H9 (cell line): ENCODE results near the gene ABHD4. TPM values are rescaled to one million over a fixed set of nuclear protein-coding genes. Genes with fewer than 3 reads are reported as not detected.
"Not testable (repeated sequence)": the region's sequence is repeated elsewhere in the genome, so short reads cannot be mapped to it uniquely, and the experiment has no call there.

Source experiments
- DNase-seq: peaks from one replicate; pipeline ENCODE4 v3.0.0-alpha.2; 2017
- H2AFZ ChIP-seq: one replicate; pipeline ENCODE4 v1.6.1; 2013; ENCODE audit warnings: mild to moderate bottlenecking, low read length, control low read depth, moderate library complexity
- H2AK5ac ChIP-seq: 2 replicates; pipeline ENCODE4 v1.6.1; 2013; ENCODE audit warnings: low read length, control low read depth, mixed read lengths; ENCODE audit not compliant: insufficient read length
- H2BK120ac ChIP-seq: one replicate; pipeline ENCODE4 v1.6.1; 2013; ENCODE audit warnings: low read depth, mild to moderate bottlenecking, low read length, control low read depth, inconsistent platforms; ENCODE audit not compliant: poor library complexity, severe bottlenecking
- H2BK12ac ChIP-seq: 2 replicates; pipeline ENCODE4 v1.6.1; 2013; ENCODE audit warnings: low read length, control low read depth, mixed read lengths, low read depth; ENCODE audit not compliant: insufficient read length
- H2BK15ac ChIP-seq: 2 replicates; pipeline ENCODE4 v1.6.1; 2013; ENCODE audit warnings: low read depth, low read length, control low read depth
- H2BK20ac ChIP-seq: one replicate; pipeline ENCODE4 v1.6.1; 2013; ENCODE audit warnings: low read depth, mild to moderate bottlenecking, low read length, control low read depth, inconsistent platforms; ENCODE audit not compliant: poor library complexity, severe bottlenecking
- H2BK5ac ChIP-seq: 2 replicates; pipeline ENCODE4 v1.6.1; 2013; ENCODE audit warnings: low read length, control low read depth, mixed read lengths; ENCODE audit not compliant: insufficient read length
- H3K14ac ChIP-seq: 2 replicates; pipeline ENCODE4 v1.6.1; 2013; ENCODE audit warnings: low read length, control low read depth; ENCODE audit not compliant: insufficient read depth
- H3K18ac ChIP-seq: 2 replicates; pipeline ENCODE4 v1.6.1; 2013; ENCODE audit warnings: low read depth, mild to moderate bottlenecking, mixed read lengths, low read length, control low read depth; ENCODE audit not compliant: insufficient read length
- H3K23ac ChIP-seq: 2 replicates; pipeline ENCODE4 v1.6.1; 2013; ENCODE audit warnings: low read length, control low read depth, mixed read lengths, low read depth; ENCODE audit not compliant: insufficient read length
- H3K23me2 ChIP-seq: 2 replicates; pipeline ENCODE4 v1.6.1; 2013; ENCODE audit warnings: low read depth, mild to moderate bottlenecking, mixed read lengths, low read length, control low read depth; ENCODE audit not compliant: insufficient read length, poor library complexity, severe bottlenecking
- H3K27ac ChIP-seq: 2 replicates; pipeline ENCODE4 v1.5.1; 2013; ENCODE audit warnings: low read length, control low read depth, mixed read lengths, low read depth; ENCODE audit not compliant: insufficient read length
- H3K27me3 ChIP-seq: 2 replicates; pipeline ENCODE4 v1.6.1; 2013; ENCODE audit warnings: low read length, control low read depth, inconsistent platforms; ENCODE audit not compliant: insufficient read depth
- H3K4ac ChIP-seq: 2 replicates; pipeline ENCODE4 v1.6.1; 2013; ENCODE audit warnings: low read depth, mild to moderate bottlenecking, control low read depth, inconsistent platforms, low read length, moderate library complexity
- H3K4me1 ChIP-seq: 2 replicates; pipeline ENCODE4 v1.6.1; 2013; ENCODE audit warnings: low read length, control low read depth, inconsistent platforms; ENCODE audit not compliant: insufficient read depth
- H3K4me2 ChIP-seq: 2 replicates; pipeline ENCODE4 v1.6.1; 2013; ENCODE audit warnings: low read length, control low read depth, mixed read lengths; ENCODE audit not compliant: insufficient read length, insufficient read depth
- H3K56ac ChIP-seq: 2 replicates; pipeline ENCODE4 v1.6.1; 2013; ENCODE audit warnings: low read depth, mild to moderate bottlenecking, mixed read lengths, low read length, control low read depth; ENCODE audit not compliant: insufficient read length
- H3K79me1 ChIP-seq: 2 replicates; pipeline ENCODE4 v1.6.1; 2013; ENCODE audit warnings: low read depth, mild to moderate bottlenecking, moderate library complexity, low read length, control low read depth, inconsistent platforms; ENCODE audit not compliant: insufficient read depth, poor library complexity, severe bottlenecking
- H3K79me2 ChIP-seq: 2 replicates; pipeline ENCODE4 v1.6.1; 2013; ENCODE audit warnings: low read length, control low read depth, inconsistent platforms; ENCODE audit not compliant: insufficient read depth
- H3K9ac ChIP-seq: 2 replicates; pipeline ENCODE4 v1.6.1; 2013; ENCODE audit warnings: low read length, control low read depth, mixed read lengths; ENCODE audit not compliant: insufficient read length; ENCODE audit errors: extremely low read depth
- H3K9me3 ChIP-seq: one replicate; pipeline ENCODE4 v1.6.1; 2013; ENCODE audit warnings: low read depth, low read length, inconsistent platforms; ENCODE audit not compliant: control insufficient read depth
- H3T11ph ChIP-seq: one replicate; pipeline ENCODE4 v1.6.1; 2013; ENCODE audit warnings: mild to moderate bottlenecking, low read length, control low read depth, inconsistent platforms
- H4K20me1 ChIP-seq: one replicate; pipeline ENCODE4 v1.6.1; 2013; ENCODE audit not compliant: control insufficient read depth, insufficient read length, insufficient read depth
- H4K5ac ChIP-seq: 2 replicates; pipeline ENCODE4 v1.6.1; 2013; ENCODE audit warnings: low read depth, mild to moderate bottlenecking, mixed read lengths, low read length, control low read depth; ENCODE audit not compliant: insufficient read length
- H4K8ac ChIP-seq: replicated peaks from 2 replicates; pipeline ENCODE4 v1.6.1; 2013; ENCODE audit warnings: low read length, control low read depth, mixed read lengths, low read depth; ENCODE audit not compliant: insufficient read length
- H4K91ac ChIP-seq: 2 replicates; pipeline ENCODE4 v1.6.1; 2013; ENCODE audit warnings: low read depth, mild to moderate bottlenecking, moderate library complexity, mixed read lengths, low read length, control low read depth; ENCODE audit not compliant: insufficient read length
- H3K27ac Mint-ChIP-seq, 3 experiments: 2 replicates in 2 of 3; 3 replicates in 1 of 3; pipeline ENCODE4 v1.8.0; 2020 to 2021; ENCODE audit warnings: mixed read lengths in 3 of 3, mild to moderate bottlenecking in 1 of 3, moderate library complexity in 1 of 3
- H3K27me3 Mint-ChIP-seq: 2 replicates; pipeline ENCODE4 v1.8.0; 2021; ENCODE audit warnings: low read depth, mild to moderate bottlenecking, moderate library complexity, mixed read lengths
- H3K36me3 Mint-ChIP-seq, 3 experiments: 2 replicates in 2 of 3; 3 replicates in 1 of 3; pipeline ENCODE4 v1.8.0; 2020 to 2021; ENCODE audit warnings: low read depth in 3 of 3, mixed read lengths in 3 of 3; ENCODE audit not compliant: insufficient read depth in 1 of 3
- H3K4me1 Mint-ChIP-seq, 2 experiments: 2 replicates each; pipeline ENCODE4 v1.8.0; 2020; ENCODE audit warnings: mixed read lengths in 2 of 2
- H3K4me3 Mint-ChIP-seq, 2 experiments: 2 replicates in 1 of 2; 3 replicates in 1 of 2; pipeline ENCODE4 v1.8.0; 2020 to 2021; ENCODE audit warnings: mild to moderate bottlenecking in 2 of 2, mixed read lengths in 2 of 2, moderate library complexity in 1 of 2
- H3K9me3 Mint-ChIP-seq, 2 experiments: 2 replicates in 1 of 2; 3 replicates in 1 of 2; pipeline ENCODE4 v1.8.0; 2020; ENCODE audit warnings: mild to moderate bottlenecking in 2 of 2, mixed read lengths in 2 of 2, moderate library complexity in 1 of 2
- WGBS: extraction: QIAGEN DNeasy Blood & Tissue Kit; methylation state at CpG from one replicate; pipeline ENCODE4 v1.1.7; 2013; ENCODE audit warnings: missing lambda C conversion rate, low lambda C conversion rate, mixed read lengths; ENCODE audit not compliant: insufficient read length; ENCODE audit errors: extremely low coverage; 5-methylcytosine and 5-hydroxymethylcytosine counted together
- total RNA-seq: library from RNA; stranded (reverse); gene quantifications from 2 replicates; pipeline ENCODE4 v1.2.1, GENCODE V29; 2021
- TF ChIP-seq, protein P1 (sequence below): fragments of 200-600 bp; sonication (generic); conservative IDR thresholded peaks from 3 replicates; pipeline ENCODE4 v1.8.0; 2021; ENCODE audit warnings: antibody characterized with exemption, mild to moderate bottlenecking

ABHD4 gene
- total RNA-seq, 1 experiment from 2014 or later, result 21.8 TPM

DNA sequence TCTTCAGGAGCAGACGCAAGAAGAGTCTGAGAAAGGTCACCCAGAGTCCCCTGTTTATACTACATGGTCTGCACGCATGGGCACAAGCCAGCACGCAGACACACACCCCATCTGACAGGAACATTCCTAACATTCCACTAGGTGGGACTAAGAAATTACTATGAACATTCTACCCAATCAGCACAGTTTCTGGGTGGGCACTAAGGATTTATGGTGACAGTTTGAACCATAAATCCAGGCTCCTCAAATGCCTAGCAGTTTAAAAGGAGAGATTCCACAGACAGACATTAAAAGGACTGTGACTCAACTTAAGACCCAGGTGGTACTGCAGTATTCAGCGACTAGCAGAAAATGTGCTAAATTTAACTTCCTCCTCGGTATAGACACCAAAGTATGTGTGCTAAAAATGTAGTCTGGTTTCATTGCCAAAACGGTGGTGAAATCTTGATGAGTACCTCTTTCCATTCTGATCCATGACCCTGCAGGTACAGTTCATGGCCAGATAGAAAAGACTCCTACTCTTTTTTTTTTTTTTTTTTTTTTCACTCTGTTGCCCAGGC is 16.2 kb downstream of the ABHD4 start:
- H3K27ac ChIP-seq, result no peak overlapping the region
- H3K27me3 Mint-ChIP-seq, result no peaks in the 10 kb centered on the region; the same call in 1 of the 2 replicates

DNA sequence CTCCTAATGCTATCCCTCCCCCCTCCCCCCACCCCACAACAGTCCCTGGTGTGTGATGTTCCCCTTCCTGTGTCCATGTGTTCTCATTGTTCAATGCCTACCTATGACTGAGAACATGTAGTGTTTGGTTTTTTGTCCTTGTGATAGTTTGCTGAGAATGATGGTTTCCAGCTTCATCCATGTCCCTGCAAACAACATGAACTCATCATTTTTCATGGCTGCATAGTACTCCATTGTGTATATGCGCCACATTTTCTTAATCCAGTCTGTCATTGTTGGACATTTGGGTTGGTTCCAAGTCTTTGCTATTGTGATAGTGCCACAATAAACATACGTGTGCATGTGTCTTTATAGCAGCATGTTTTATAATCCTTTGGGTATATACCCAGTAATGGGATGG is 17.7 kb downstream of the ABHD4 start:
- not testable (repeated sequence) for H2BK15ac ChIP-seq, H4K5ac ChIP-seq, H3K4me1 ChIP-seq, H3K9me3 Mint-ChIP-seq, H2BK20ac ChIP-seq, H3K27me3 Mint-ChIP-seq, H3K4me3 Mint-ChIP-seq, H3K4ac ChIP-seq, H3K27me3 ChIP-seq, H3K18ac ChIP-seq, DNase-seq, H3K79me2 ChIP-seq, H3K27ac ChIP-seq, H3K4me2 ChIP-seq, H3K79me1 ChIP-seq, H4K91ac ChIP-seq, H3K9me3 ChIP-seq, H3K27ac Mint-ChIP-seq, H3K14ac ChIP-seq, H2AK5ac ChIP-seq, H3K23me2 ChIP-seq, H2BK5ac ChIP-seq, H4K8ac ChIP-seq, H3K9ac ChIP-seq, H4K20me1 ChIP-seq, H2AFZ ChIP-seq, H3T11ph ChIP-seq, H2BK12ac ChIP-seq, H3K23ac ChIP-seq, H3K56ac ChIP-seq, H2BK120ac ChIP-seq
- Mint-ChIP-seq H3K36me3 (peaks cover 5 to 16% (median 12%) of the 10 kb centered on the region in 3 experiments), H3K4me1 (peaks cover 13 to 15% of the 10 kb centered on the region in 2 experiments)
- no CpG with 5 or more reads among the region's 2 CpGs for WGBS

More for the DNA sequence above, 16.2 kb downstream of the ABHD4 start:
- no CpG with 5 or more reads among the region's 6 CpGs for WGBS
- Histone ChIP-seq H3K14ac (no peak overlapping the region), H2BK120ac (no peak overlapping the region), H3T11ph (no peak overlapping the region), H3K27me3 (no peaks in the 10 kb centered on the region), H3K79me1 (no peaks in the 10 kb centered on the region), H4K8ac (no peak overlapping the region), H4K91ac (no peak overlapping the region), H2BK5ac (no peak overlapping the region), H4K5ac (no peak overlapping the region), H3K4me1 (peaks cover 3% of the 10 kb centered on the region; the same call in 1 of the 2 replicates), H2BK15ac (no peak overlapping the region), H3K23ac (no peak overlapping the region), H3K4me2 (no peak overlapping the region), H4K20me1 (no peaks in the 10 kb centered on the region), H2BK20ac (no peak overlapping the region), H2AFZ (no peak overlapping the region), H3K79me2 (no peaks in the 10 kb centered on the region), H2AK5ac (no peak overlapping the region), H3K56ac (no peak overlapping the region), H3K23me2 (no peaks in the 10 kb centered on the region), H2BK12ac (no peak overlapping the region), H3K4ac (no peak overlapping the region), H3K18ac (no peak overlapping the region), H3K9me3 (no peaks in the 10 kb centered on the region), H3K9ac (no peak overlapping the region)
- peak overlapping the region; percentile 9 to 79 (median 60); a peak in 3 of 7 replicates for H3K27ac Mint-ChIP-seq
- H3K4me3 Mint-ChIP-seq, result no peak overlapping the region
- no peak for DNase-seq
- peaks cover 12 to 28% (median 24%) of the 10 kb centered on the region in 3 experiments for H3K36me3 Mint-ChIP-seq
- peaks cover 13 to 15% of the 10 kb centered on the region in 2 experiments for H3K4me1 Mint-ChIP-seq
- H3K9me3 Mint-ChIP-seq, result peaks cover 2 to 3% of the 10 kb centered on the region in 2 experiments; a peak in 2 of 5 replicates
- TF ChIP-seq, protein P1, sequence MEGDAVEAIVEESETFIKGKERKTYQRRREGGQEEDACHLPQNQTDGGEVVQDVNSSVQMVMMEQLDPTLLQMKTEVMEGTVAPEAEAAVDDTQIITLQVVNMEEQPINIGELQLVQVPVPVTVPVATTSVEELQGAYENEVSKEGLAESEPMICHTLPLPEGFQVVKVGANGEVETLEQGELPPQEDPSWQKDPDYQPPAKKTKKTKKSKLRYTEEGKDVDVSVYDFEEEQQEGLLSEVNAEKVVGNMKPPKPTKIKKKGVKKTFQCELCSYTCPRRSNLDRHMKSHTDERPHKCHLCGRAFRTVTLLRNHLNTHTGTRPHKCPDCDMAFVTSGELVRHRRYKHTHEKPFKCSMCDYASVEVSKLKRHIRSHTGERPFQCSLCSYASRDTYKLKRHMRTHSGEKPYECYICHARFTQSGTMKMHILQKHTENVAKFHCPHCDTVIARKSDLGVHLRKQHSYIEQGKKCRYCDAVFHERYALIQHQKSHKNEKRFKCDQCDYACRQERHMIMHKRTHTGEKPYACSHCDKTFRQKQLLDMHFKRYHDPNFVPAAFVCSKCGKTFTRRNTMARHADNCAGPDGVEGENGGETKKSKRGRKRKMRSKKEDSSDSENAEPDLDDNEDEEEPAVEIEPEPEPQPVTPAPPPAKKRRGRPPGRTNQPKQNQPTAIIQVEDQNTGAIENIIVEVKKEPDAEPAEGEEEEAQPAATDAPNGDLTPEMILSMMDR, result no peak
